Measurements from ENCODE around the gene BCR.
"Not testable (repeated sequence)": the region's sequence is repeated elsewhere in the genome, so short reads cannot be mapped to it uniquely, and the experiment has no call there.

BCR gene

DNA sequence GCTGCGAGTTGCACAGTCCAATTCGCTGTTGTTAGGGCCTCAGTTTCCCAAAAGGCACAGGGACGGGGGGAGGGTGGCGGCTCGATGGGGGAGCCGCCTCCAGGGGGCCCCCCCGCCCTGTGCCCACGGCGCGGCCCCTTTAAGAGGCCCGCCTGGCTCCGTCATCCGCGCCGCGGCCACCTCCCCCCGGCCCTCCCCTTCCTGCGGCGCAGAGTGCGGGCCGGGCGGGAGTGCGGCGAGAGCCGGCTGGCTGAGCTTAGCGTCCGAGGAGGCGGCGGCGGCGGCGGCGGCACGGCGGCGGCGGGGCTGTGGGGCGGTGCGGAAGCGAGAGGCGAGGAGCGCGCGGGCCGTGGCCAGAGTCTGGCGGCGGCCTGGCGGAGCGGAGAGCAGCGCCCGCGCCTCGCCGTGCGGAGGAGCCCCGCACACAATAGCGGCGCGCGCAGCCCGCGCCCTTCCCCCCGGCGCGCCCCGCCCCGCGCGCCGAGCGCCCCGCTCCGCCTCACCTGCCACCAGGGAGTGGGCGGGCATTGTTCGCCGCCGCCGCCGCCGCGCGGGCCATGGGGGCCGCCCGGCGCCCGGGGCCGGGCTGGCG lies at the start of gene BCR:
Gene BCR, plus strand, starts transcription at position 209 of the 592 bp plus-strand sequence. CDS start 452 bp downstream, outside the sequence.
- DNase-seq (ENCODE audit: low read depth in 2 of 2): peak; percentile 48 to 60

- DNase-seq (ENCODE audit: low read depth in 2 of 2): no peak
Observed at GRCh38 chr22:23130697-23131096, 49.6 kb upstream of the BCR start.

DNA sequence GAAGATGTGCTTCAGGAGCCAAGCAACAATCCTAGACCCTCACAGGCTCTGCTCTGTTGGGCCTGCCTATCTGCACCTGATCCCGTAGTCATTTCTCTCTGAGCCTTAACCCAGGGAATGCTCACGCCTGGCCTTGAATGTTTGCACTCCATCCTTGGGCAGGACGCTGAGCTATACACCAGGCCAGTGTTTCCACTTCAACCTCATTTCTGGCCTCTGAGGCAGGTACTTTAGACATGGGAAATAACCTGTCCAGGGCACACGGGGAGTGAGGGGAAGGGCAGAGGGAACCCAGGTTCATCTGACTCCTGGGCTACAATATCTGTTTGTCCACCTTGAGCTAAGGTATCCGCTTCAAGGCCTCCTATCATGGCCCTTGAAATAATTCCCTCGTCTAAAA lies 48.4 kb upstream of the BCR start:
- DNase-seq (ENCODE audit: low read depth in 2 of 2): no peak

DNA sequence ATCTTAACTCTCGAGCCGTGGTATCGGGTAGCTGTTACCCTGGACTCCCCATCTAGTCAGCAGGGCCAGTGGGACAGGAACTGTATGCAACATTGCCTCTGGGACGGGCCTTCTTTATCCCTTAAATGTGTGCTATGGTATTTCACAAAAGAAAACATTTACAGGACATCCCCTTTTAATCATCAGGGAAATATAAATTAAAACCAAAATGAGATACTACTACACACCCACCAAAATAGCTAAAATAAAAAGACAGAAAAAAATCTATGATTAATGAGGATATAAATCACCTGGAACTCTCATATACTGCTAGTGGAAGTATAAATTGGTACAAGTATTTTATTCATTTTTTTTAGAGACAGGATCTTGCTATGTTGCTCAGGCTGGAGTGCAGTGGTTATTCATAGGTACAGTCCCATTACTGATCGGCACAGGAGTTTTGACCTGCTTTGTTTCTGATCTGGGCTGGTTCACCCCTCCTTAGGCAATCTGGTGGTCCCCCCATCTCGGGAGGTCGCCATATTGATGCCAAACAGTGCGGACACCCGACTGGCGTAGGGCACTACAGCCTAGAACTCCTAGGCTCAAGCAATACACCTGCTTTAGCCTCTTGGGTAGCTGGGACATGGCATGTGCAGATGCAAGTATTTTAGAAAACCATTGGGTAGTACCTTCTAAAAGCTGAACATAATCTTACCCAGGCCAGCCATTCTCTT lies 47.8 kb upstream of the BCR start:
- no peak for DNase-seq (ENCODE audit: low read depth in 2 of 2)

GRCh38 chr22:23133922-23134321 lies 46.4 kb upstream of the BCR start:
- no peak for DNase-seq (ENCODE audit: low read depth in 2 of 2)

GRCh38 chr22:23136991-23137390 lies 43.3 kb upstream of the BCR start:
- DNase-seq (ENCODE audit: low read depth in 2 of 2): not testable (repeated sequence)

DNA sequence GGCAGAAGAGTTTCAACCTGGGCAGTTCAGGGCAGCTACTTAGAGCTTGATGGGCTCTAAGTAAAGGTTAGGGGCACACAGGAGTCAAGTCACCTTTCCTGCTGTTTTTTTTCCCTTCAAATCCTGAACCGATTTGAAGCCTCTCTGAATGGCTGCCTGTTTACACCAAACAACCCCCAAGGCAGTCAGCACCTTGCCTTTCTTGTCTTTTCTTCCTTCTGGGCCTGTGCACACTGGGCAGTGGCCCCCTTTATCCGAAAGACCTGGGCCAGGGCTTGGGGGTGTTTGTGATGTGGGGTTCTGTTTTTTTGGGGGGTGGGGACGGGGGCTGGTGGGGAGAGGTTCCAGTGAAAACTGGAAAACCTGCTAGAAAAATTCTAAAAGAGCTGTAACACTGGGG lies 42.8 kb upstream of the BCR start:
- DNase-seq (ENCODE audit: low read depth in 2 of 2): no peak

DNA sequence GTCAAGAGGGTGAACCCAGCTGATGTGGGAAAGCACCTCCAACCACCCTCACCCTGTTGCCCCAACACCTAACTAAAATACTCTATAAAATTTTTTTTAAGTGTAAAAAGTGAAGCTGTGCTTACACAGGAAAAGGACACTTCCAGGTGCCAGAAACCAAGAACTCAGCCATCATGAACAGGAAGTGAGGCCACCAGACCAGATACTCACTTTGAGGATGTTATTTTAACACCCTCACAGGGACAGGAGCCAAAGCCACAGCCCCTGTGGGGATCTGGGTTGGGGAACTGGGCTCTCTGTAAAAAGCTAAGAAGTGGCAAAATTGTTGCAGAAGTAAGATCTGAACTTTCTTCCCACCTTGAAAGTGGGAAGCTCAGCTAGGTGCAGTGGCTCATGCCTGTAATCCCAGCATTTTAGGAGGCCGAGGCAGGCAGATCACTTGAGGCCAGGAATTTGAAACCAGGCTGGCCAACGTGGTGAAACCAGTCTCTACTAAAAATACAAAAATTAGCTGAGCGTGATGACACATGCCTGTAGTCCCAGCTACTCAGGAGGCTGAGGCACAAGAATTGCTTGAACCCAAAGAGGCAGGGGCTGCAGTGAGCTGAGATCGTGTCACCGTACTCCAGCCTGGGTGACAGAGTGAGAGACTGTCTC lies 42.3 kb upstream of the BCR start:
- no peak for DNase-seq (ENCODE audit: low read depth in 2 of 2)

- no peak for DNase-seq (ENCODE audit: low read depth in 2 of 2)
Observed at GRCh38 chr22:23138584-23139435, 41.5 kb upstream of the BCR start.

DNA sequence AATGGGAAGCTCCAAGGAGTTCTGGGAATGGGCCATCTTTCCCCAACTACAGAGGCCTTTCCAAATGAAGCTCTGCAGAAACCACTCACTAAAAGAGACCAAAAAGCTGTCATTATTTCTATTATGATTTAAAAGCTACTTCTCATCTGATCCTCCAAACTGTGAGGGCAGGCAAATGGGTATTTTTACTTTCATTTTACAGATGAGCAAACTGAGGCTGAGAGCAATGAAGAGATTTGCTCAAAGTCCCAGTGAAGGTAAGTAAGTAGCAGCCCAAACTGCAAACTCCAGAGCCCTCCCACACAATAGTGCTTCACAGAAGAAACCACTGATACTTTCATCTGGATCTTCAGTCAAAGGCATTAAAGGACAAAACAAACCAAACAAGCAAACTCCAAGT lies 39.9 kb upstream of the BCR start:
- no peak for DNase-seq (ENCODE audit: low read depth in 2 of 2)

DNA sequence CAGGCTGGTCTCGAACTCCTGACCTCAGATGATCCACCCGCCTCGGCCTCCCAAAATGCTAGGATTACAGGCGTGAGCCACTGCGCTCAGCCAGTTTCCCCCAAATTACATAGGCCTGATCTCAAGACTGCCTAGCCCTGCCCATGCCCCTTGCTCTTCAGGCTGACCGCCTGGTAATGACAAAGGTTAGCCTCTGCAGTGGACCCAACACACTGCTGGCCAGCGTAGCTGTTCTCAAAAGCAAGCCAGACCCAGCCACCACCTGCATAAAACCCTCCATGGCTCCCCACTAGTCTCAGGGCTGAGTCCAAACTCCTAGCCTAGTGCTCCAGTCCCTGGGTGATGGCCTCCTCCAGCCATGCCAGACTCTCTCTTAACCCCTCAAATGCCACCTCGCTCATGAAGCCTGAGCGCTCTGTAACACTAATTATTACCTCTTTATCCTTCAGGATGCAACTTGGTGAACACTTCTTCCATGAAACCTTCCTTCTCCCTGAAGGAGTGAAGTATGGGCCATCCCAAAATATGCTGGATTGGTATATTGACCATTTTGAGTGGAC lies 37.7 kb upstream of the BCR start:
- DNase-seq (ENCODE audit: low read depth in 2 of 2): no peak

DNA sequence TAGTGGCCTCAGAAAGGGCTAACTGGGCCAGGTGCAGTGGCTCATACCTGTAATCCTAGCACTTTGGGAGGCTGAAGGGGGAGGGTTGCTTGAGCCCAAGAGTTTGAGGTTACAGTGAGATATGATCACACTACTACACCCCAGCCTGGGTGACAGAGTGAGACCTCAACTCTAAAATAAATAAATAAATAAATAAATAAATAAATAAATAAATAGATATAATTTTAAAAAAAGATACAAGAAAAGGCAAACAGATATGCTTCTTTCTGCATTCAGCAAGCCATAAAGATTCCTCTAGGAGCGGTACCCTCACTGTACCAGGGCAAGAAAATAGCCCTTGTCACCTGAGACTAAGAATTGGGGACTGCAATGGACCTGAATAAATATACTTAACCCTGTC lies 37.2 kb upstream of the BCR start:
- DNase-seq (ENCODE audit: low read depth in 2 of 2): no peak

GRCh38 chr22:23144432-23144831 lies 35.9 kb upstream of the BCR start:
- no peak for DNase-seq (ENCODE audit: low read depth in 2 of 2)

DNA sequence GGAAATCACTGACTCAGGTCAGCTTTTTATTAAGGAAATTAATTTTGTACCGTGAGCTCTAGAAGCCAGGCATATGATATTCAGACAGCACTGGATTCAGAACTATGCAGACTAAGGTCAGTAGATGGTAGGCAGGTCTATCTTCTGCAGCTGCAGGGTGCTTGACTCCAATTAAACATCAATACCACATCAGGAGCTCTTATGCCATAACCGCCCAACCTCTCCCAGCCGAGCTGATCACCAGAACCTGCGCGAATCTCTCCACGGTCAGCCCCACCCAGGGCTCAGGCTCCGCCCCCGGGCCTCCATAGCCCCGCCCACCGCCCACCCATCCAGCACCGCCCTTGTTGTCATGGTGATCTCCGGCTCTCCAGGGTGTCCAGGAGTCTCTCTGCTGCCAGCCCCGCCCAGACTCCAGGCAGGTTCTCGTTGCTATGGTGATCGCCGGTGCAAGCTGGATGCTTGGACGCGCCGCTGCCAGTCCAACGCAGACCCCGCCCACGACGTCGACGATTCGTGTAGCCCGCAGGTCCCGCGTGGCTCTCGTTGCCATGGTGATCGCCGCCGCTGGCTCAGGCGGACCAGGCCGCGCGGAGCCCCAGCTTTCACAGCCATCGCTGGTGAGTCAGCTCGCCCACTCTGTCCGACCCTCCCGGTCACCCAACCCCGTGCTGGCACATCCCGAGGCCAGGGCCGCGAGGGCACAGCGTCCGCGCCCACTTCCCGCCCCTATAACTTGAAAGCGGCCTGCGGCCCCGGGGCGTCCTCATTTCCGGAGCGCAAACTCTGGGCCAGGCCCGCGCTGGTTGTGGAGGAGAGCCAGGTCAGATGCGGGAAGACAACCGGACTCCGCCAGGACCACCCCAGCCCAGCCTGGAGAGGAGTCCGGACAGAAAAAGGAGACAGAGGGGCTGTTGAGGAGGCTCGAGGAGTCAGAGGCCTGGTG lies 35.1 kb upstream of the BCR start, which contains the start of gene RAB36:
Gene RAB36, plus strand, starts transcription at position 546 of the 946 bp plus-strand sequence. CDS start 1,140 bp downstream, outside the sequence.
- peak; percentile 61 to 65 for DNase-seq (ENCODE audit: low read depth in 2 of 2)

DNA sequence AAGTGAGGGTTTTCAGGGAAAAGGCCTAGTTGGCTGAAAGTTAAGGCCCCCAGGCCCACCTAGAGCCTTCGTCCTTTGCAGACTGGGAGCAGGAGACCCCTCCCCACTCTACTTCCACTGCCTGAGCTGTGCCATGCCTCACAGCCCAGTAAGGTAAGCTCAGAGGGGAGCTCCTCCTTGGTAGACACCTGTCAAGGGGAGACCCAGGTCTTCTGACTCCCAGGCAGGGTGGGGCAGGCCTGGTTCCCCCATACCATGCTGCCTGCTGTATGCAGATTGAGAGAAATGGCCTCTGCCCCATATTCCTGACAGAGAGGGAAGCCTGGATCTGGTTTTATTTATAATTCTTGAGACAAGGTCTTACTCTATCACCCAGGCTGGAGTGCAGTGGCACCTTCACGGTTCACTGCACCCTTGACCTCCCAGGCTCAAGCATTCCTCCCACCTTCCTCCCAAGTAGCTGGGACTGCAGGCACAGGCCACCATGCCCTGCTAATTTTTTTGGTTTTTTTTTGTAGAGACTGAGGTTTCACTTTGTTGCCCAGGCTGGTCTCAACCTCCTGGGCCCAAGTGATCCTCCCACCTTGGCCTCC lies 34.3 kb upstream of the BCR start:
- DNase-seq (ENCODE audit: low read depth in 2 of 2): no peak

- no peak for DNase-seq (ENCODE audit: low read depth in 2 of 2)
Observed at GRCh38 chr22:23146478-23147205, 33.7 kb upstream of the BCR start.

DNA sequence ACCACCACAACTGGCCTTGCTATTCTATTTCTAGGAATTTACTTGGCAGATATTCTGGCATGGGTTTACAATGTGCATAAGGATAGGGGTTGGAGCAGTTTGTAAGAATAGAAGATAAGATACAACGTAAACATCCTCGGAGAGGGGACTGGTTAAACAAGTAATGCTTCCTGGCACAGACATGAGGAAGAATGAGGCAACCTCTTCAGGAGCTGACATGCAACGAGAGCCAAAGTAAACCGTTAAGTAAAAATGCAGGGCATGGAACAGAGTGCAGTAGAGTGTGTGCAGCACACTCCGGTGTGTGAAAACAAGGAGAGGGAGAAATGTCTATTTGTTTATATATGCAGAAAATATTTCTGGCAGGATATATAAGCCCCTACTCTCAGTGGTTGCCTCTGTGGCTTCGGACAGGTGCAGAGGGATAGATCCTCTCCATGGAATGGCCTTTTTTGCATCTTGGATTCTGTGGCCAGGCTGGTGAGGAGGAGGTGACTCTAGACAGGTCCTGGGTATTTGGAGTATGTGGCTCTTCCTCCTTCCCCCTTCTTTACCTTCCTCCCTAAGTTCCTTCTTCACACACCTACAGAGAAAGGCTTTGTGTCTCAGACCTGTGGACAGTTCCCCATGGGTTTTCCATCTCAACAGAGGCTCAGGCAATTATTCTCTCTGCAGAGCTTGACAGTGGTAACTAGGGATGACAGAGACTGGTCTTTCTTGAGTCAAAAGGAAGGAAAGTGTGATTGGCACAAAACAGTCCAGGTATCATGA lies 32.5 kb upstream of the BCR start:
- DNase-seq (ENCODE audit: low read depth in 2 of 2): no peak

GRCh38 chr22:23149743-23150238 lies 30.5 kb upstream of the BCR start:
- no peak for DNase-seq (ENCODE audit: low read depth in 2 of 2)

DNA sequence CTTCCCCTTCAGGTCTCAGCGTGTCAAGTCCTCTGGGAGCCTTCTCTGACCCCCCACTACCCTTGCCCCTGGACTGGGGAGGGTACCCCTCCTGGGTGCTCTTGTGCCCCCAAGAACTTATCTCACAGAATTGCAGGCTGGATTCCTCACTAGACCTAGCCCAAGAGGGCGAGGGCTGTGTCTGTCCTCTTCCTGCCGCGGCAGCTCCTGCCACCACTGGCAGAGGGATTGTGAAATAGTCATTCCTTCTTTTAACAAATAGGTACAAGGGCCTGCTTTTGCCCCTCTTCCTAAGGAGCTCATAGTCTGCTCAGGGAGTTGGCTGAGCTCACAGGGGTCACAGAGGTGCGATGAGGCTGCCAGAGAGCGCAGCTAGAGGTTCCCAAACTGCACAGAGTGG lies 29.5 kb upstream of the BCR start:
- DNase-seq (ENCODE audit: low read depth in 2 of 2): no peak
